CD8-positive, alpha-beta memory T cell (primary cell): ENCODE measurements around the gene ANK3. TPM values are rescaled to one million over a fixed set of nuclear protein-coding genes. Genes with fewer than 3 reads are reported as not detected.

Source experiments
- CTCF ChIA-PET: fragments of 350-600 bp; sonication (Branson Sonifier 250); formaldehyde crosslinking; loops from one replicate; lab custom pipeline; 2021; ENCODE audit warnings: antibody characterized with exemption; lab: Charles Lee
- POLR2A ChIA-PET: fragments of 350-600 bp; sonication (Branson Sonifier 250); formaldehyde crosslinking; loops from one replicate; lab custom pipeline; 2021; ENCODE audit warnings: antibody characterized with exemption; lab: Charles Lee
- DNase-seq, 5 donors: peaks; one replicate each; pipeline versions ENCODE4 v3.0.0 to v3.0.0-alpha.2; 2020 to 2022; ENCODE audit warnings: mixed read lengths in 1 of 5
- H3K27ac ChIP-seq: one replicate; pipeline ENCODE4 v1.7.0; 2013; ENCODE audit warnings: low read depth, mild to moderate bottlenecking, low read length, moderate library complexity
- H3K27me3 ChIP-seq: 2 replicates; pipeline ENCODE4 v1.7.0; 2013; ENCODE audit warnings: low read length, mild to moderate bottlenecking; ENCODE audit not compliant: insufficient read depth, poor library complexity, severe bottlenecking
- H3K36me3 ChIP-seq: 2 replicates; pipeline ENCODE4 v1.7.0; 2013; ENCODE audit warnings: mild to moderate bottlenecking, low read length, moderate library complexity; ENCODE audit not compliant: insufficient read depth
- H3K4me1 ChIP-seq: 2 replicates; pipeline ENCODE4 v1.7.0; 2013; ENCODE audit warnings: mild to moderate bottlenecking, low read length, moderate library complexity; ENCODE audit not compliant: insufficient read depth
- H3K4me3 ChIP-seq: 2 replicates; pipeline ENCODE4 v1.7.0; 2013; ENCODE audit warnings: mild to moderate bottlenecking, low read length
- H3K9me3 ChIP-seq: 2 replicates; pipeline ENCODE4 v1.7.0; 2013; ENCODE audit warnings: mild to moderate bottlenecking, low read length
- H3K27ac Mint-ChIP-seq, 8 donors: one replicate each; pipeline ENCODE4 v1.8.0; 2020 to 2021; ENCODE audit warnings: mixed read lengths in 8 of 8, mild to moderate bottlenecking in 6 of 8, inconsistent platforms in 3 of 8, moderate library complexity in 3 of 8
- H3K27me3 Mint-ChIP-seq, 2 donors: one replicate each; pipeline ENCODE4 v1.8.0; 2020 to 2021; ENCODE audit warnings: mixed read lengths in 2 of 2, mild to moderate bottlenecking in 1 of 2, moderate library complexity in 1 of 2
- H3K36me3 Mint-ChIP-seq, 3 donors: one replicate each; pipeline ENCODE4 v1.8.0; 2020 to 2021; ENCODE audit warnings: mixed read lengths in 3 of 3, inconsistent platforms in 1 of 3, mild to moderate bottlenecking in 1 of 3
- H3K4me1 Mint-ChIP-seq, 3 donors: one replicate each; pipeline ENCODE4 v1.8.0; 2020 to 2021; ENCODE audit warnings: mixed read lengths in 3 of 3, inconsistent platforms in 1 of 3, mild to moderate bottlenecking in 1 of 3
- H3K4me3 Mint-ChIP-seq, 7 donors: one replicate each; pipeline ENCODE4 v1.8.0; 2020 to 2021; ENCODE audit warnings: mixed read lengths in 7 of 7, mild to moderate bottlenecking in 6 of 7, moderate library complexity in 4 of 7, inconsistent platforms in 2 of 7
- H3K9me3 Mint-ChIP-seq, 5 donors: one replicate each; pipeline ENCODE4 v1.8.0; 2020 to 2022; ENCODE audit warnings: mixed read lengths in 5 of 5, mild to moderate bottlenecking in 3 of 5, moderate library complexity in 2 of 5, inconsistent platforms in 1 of 5
- polyA plus RNA-seq: library from polyadenylated mRNA; unstranded; fragments of 300-500 nt; fragmentation: Illumina TruSeq; gene quantifications from one replicate; pipeline ENCODE4 v1.2.3, GENCODE V29; 2021
- total RNA-seq, 2 experiments: library from RNA; stranded (reverse); gene quantifications; one replicate each; pipeline ENCODE4 v1.2.3, GENCODE V29; 2021

Gene ANK3
- total and polyA plus RNA-seq, 3 experiments from 2014 or later = 10.2 to 12.8 (median 11.8) TPM

DNA sequence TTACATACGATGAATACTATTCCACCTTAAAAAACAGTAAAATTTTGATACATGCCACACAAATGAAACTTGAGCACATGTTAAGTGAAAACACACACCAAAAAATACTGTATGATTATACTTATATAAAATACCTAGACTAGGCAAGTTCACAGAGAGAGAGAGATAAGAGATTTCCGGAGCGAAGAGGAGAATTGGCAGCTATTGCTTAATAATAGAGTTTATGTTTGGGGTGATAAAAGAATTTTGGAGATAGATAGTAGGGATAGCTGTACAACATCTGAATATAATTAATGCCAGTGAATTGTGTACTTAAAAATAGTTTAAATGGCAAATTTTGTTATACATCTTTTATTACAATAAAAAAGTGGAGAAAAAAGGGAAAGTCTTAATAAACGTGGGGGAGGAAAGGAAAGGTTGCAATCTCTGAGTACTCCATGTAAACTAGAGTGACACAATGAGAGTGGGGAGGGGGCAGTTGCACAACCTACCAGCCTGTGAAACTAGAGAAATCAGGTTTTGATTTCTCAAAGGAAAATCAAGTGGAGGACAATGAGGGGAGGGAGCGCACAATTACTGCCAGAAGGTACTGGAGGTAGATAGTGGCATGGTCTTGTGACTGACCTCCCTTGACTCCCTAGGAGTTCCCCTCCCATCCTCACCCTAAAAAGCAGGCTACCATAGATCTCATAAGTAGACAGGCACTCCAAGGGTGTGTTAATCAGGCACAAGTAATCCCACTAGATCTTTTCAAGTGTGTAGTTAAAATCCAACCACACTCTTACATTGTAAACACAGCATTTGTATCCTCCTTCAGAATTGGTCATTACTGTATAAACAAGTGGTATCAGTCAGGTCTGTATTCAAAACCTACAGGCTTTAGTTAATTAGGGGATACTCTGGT, 31.6 kb upstream of the ANK3 start:
- no peaks in the 10 kb centered on the region for H3K27me3 ChIP-seq
- peaks cover 0 to 2% of the 10 kb centered on the region in 2 donors for H3K27me3 Mint-ChIP-seq
- peak overlapping the region in 1 of 8 donors; percentile 30 for H3K27ac Mint-ChIP-seq
- H3K9me3 Mint-ChIP-seq = no peaks in the 10 kb centered on the region
- H3K36me3 ChIP-seq = no peaks in the 10 kb centered on the region
- CTCF ChIA-PET = no interaction called here
- peaks cover 0 to 3% (median 0%) of the 10 kb centered on the region in 3 donors for H3K36me3 Mint-ChIP-seq
- H3K4me3 Mint-ChIP-seq = no peak overlapping the region
- no peak for DNase-seq
- H3K4me1 ChIP-seq = no peaks in the 10 kb centered on the region
- no peak overlapping the region for H3K4me3 ChIP-seq
- no peaks in the 10 kb centered on the region for H3K4me1 Mint-ChIP-seq
- POLR2A ChIA-PET = no interaction called here
- H3K27ac ChIP-seq = no peak overlapping the region
- H3K9me3 ChIP-seq = no peaks in the 10 kb centered on the region

DNA sequence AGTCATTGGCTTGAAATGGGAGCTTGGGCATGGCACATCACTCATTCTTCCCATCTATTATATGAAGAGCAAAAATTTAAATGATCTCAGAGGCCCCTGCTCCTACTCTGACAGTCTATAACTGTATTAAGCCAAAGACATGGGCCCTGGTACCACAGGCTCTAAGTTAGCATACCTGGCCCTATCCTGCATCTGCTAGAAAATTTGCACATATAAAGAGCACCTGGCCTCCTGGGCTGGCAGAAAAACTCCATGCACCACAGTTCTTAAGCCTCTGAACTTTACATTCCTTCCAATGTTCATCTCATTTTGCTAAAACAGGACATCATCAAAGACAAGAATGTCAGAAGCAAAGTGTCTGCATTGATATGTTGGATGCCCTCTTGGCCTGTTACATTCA, 29.6 kb upstream of the ANK3 start:
- no peaks in the 10 kb centered on the region for H3K9me3 ChIP-seq
- H3K27ac ChIP-seq = no peak overlapping the region
- Mint-ChIP-seq H3K36me3 (no peaks in the 10 kb centered on the region), H3K4me3 (no peak overlapping the region), H3K27me3 (peaks cover 0 to 5% of the 10 kb centered on the region in 2 donors), H3K27ac (no peak overlapping the region), H3K9me3 (no peaks in the 10 kb centered on the region), H3K4me1 (peaks cover 0 to 3% (median 0%) of the 10 kb centered on the region in 3 donors)
- no peaks in the 10 kb centered on the region for H3K4me1 ChIP-seq
- ChIA-PET POLR2A (no interaction called here), CTCF (no interaction called here)
- DNase-seq = no peak
- no peaks in the 10 kb centered on the region for H3K36me3 ChIP-seq
- no peaks in the 10 kb centered on the region for H3K27me3 ChIP-seq
- no peak overlapping the region for H3K4me3 ChIP-seq

DNA sequence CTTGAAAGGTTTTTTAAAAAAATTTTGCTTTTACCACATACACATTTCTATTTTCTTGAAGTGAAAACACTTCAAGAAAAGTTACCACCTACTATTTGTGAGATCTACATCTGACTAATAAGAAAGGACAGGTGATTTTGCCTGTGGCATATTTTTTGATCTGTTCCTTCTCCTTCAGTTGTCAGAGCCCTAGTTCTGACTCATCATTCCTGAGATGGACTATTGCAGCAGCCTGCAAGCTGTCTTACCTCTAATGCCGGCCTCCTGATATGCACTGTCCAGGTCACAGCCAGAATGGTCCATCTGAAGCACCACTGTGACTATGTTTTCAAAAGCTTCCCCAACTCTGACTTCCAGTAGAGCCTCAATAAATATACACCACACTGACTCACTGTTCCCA, 28.2 kb upstream of the ANK3 start:
- no peak for DNase-seq
- Mint-ChIP-seq H3K4me3 (no peak overlapping the region), H3K4me1 (peaks cover 0 to 7% (median 0%) of the 10 kb centered on the region in 3 donors), H3K36me3 (no peaks in the 10 kb centered on the region), H3K27me3 (peaks cover 0 to 5% of the 10 kb centered on the region in 2 donors), H3K27ac (no peak overlapping the region), H3K9me3 (no peaks in the 10 kb centered on the region)
- H3K27ac ChIP-seq = no peak overlapping the region
- H3K4me3 ChIP-seq = no peak overlapping the region
- no peaks in the 10 kb centered on the region for H3K27me3 ChIP-seq
- no peaks in the 10 kb centered on the region for H3K36me3 ChIP-seq
- ChIA-PET POLR2A (no interaction called here), CTCF (no interaction called here)
- no peaks in the 10 kb centered on the region for H3K9me3 ChIP-seq
- no peaks in the 10 kb centered on the region for H3K4me1 ChIP-seq

DNA sequence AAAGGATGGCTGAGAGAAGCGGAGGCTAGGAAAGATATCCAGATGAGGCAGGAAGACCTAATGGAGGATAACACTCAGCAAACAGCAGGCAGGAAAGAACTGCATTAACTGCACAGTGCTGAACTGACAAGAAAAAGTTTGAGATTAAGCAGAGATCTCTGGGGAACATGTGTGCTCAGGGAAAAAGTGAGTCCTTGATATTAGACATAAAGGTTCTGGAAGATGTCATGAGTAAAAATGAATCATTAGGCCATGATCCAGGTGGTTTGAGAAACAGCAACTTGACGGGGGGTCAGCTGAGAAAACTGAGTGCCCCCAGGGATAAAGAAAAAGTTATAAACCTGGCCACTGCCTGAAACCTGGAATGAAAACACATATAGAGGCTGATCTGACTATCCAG, 27.3 kb upstream of the ANK3 start:
- H3K27ac Mint-ChIP-seq = no peak overlapping the region
- no peaks in the 10 kb centered on the region for H3K4me1 ChIP-seq
- peaks cover 0 to 5% of the 10 kb centered on the region in 2 donors for H3K27me3 Mint-ChIP-seq
- H3K4me1 Mint-ChIP-seq = peaks cover 0 to 7% (median 0%) of the 10 kb centered on the region in 3 donors
- POLR2A ChIA-PET = no interaction called here
- no peak for DNase-seq
- H3K36me3 Mint-ChIP-seq = no peaks in the 10 kb centered on the region
- H3K4me3 ChIP-seq = no peak overlapping the region
- H3K36me3 ChIP-seq = no peaks in the 10 kb centered on the region
- no peak overlapping the region for H3K4me3 Mint-ChIP-seq
- H3K27me3 ChIP-seq = no peaks in the 10 kb centered on the region
- H3K9me3 ChIP-seq = no peaks in the 10 kb centered on the region
- H3K27ac ChIP-seq = no peak overlapping the region
- H3K9me3 Mint-ChIP-seq = no peaks in the 10 kb centered on the region
- CTCF ChIA-PET = interaction anchor here (0.6 kb wide), 1 partner anchor 1534 kb away, joined by 3 read pairs; no protein-coding TSS in a partner anchor

DNA sequence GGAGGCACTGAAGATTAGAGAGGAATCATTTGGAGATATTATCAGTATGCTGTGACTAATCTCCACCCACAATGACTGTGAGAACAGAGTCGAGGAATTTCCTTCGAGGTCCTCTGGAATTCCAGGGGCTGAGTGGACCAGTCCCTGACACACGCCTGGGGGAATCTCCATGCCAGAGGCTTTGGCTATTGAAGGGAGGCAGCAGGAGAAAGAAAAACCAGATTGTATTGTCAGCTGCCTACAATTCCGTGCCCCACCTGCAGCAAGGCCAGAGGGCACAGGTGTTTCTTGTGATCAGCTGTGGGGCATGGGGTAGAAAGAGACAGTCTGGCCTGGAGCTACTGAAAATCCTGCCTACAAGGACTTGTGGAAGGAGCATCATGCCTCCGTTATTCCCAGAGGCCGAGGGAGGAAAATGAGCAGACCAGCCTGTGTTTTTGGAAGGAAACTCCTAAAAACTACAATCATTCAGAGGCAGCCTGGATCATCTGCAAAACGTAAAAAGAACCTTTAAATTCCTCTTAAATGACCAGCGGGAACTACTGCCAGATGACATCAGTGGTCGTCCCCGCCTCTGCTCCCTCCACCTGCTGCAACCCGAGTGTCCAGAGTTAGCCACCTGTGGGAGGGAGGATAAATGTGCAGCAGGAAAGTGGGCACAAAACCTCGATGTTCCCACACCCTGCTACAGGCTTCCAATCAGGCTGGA, 25.4 kb upstream of the ANK3 start:
- H3K4me1 ChIP-seq = no peaks in the 10 kb centered on the region
- Mint-ChIP-seq H3K4me3 (no peak overlapping the region), H3K36me3 (peaks cover 0 to 2% (median 0%) of the 10 kb centered on the region in 3 donors), H3K27me3 (peaks cover 0 to 12% of the 10 kb centered on the region in 2 donors), H3K4me1 (peaks cover 0 to 7% (median 0%) of the 10 kb centered on the region in 3 donors), H3K27ac (peak overlapping the region in 1 of 8 donors; percentile 22), H3K9me3 (no peaks in the 10 kb centered on the region)
- no peaks in the 10 kb centered on the region for H3K9me3 ChIP-seq
- H3K27me3 ChIP-seq = no peaks in the 10 kb centered on the region
- CTCF ChIA-PET = no interaction called here
- no peaks in the 10 kb centered on the region for H3K36me3 ChIP-seq
- no peak for DNase-seq
- no peak overlapping the region for H3K27ac ChIP-seq
- POLR2A ChIA-PET = no interaction called here
- H3K4me3 ChIP-seq = no peak overlapping the region

DNA sequence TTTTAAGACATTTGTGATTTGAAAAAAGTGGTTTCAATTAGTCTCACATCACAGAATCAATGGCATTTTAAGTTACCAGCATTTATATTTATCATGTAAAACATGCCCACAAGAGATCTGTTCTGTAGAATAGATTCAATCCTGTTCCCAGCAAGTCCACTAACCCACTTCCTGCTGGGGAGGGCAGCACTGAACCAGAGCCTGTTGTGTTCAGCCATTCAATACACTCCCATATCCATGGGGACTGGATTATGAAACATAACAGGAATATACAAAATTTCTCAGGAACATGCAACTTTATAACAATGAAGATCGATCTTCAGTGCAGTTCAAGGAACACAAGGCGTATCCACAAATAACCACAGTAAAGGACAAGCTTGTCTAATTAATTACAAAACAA, 24.4 kb upstream of the ANK3 start:
- peaks cover 0 to 6% (median 0%) of the 10 kb centered on the region in 3 donors for H3K36me3 Mint-ChIP-seq
- no peaks in the 10 kb centered on the region for H3K9me3 ChIP-seq
- no peak overlapping the region for H3K4me3 ChIP-seq
- DNase-seq = no peak
- peaks cover 0 to 12% of the 10 kb centered on the region in 2 donors for H3K27me3 Mint-ChIP-seq
- H3K27ac ChIP-seq = no peak overlapping the region
- H3K27me3 ChIP-seq = no peaks in the 10 kb centered on the region
- H3K9me3 Mint-ChIP-seq = no peaks in the 10 kb centered on the region
- H3K4me1 ChIP-seq = no peaks in the 10 kb centered on the region
- H3K27ac Mint-ChIP-seq = no peak overlapping the region
- no peak overlapping the region for H3K4me3 Mint-ChIP-seq
- no peaks in the 10 kb centered on the region for H3K36me3 ChIP-seq
- peaks cover 0 to 7% (median 0%) of the 10 kb centered on the region in 3 donors for H3K4me1 Mint-ChIP-seq
- ChIA-PET CTCF (no interaction called here), POLR2A (no interaction called here)

DNA sequence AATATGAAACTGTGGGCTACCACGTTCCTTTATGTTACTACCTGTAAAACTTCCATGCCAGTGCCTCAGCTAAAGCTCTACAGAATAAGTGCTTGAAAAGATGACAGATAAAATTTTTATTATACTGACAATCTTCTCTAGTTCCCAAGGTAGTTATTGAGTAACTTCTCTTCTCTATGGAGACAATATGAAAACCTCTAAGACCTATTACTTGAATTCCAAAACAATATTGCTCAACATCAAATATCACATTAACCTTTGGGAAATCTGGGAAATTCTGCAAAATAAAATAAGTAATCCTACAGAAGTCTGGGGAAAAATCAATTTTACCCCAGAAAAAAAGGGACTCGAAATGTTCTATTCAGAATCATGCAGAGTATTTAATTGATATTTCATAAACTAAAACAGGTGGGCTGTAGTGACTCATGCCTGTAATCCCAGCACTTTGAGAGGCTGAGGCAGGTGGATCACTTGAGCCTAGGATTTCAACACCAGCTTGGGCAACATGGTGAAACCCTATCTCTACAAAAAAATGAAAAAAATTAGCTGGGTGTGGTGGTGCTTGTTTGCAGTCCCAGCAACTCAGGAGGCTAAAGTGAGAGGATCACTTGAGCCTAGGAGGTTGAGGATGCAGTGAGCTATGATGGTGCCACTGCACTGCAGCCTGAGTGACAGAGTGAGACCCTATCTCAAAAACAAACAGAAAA, 23.8 kb upstream of the ANK3 start:
- H3K9me3 Mint-ChIP-seq = no peaks in the 10 kb centered on the region
- H3K4me3 Mint-ChIP-seq = no peak overlapping the region
- POLR2A ChIA-PET = no interaction called here
- Histone ChIP-seq H3K36me3 (no peaks in the 10 kb centered on the region), H3K27me3 (no peaks in the 10 kb centered on the region), H3K4me1 (no peaks in the 10 kb centered on the region), H3K4me3 (no peak overlapping the region), H3K27ac (no peak overlapping the region), H3K9me3 (no peaks in the 10 kb centered on the region)
- H3K36me3 Mint-ChIP-seq = peaks cover 0 to 6% (median 0%) of the 10 kb centered on the region in 3 donors
- H3K27me3 Mint-ChIP-seq = peaks cover 0 to 12% of the 10 kb centered on the region in 2 donors
- CTCF ChIA-PET = no interaction called here
- DNase-seq = no peak
- H3K4me1 Mint-ChIP-seq = peaks cover 0 to 7% (median 0%) of the 10 kb centered on the region in 3 donors
- H3K27ac Mint-ChIP-seq = no peak overlapping the region
